GM18508 (cell line): Measurements from ENCODE around the gene SMARCE1.
"Not testable (repeated sequence)": the region's sequence is repeated elsewhere in the genome, so short reads cannot be mapped to it uniquely, and the experiment has no call there.

ENCODE experiments used
- ATAC-seq: cut with Tn5 transposase; IDR thresholded peaks from one replicate; pipeline ENCODE4 v1.9.1; 2021; ENCODE audit warnings: moderate number of reproducible peaks; ENCODE audit not compliant: insufficient read depth, unreplicated experiment

The SMARCE1 gene

DNA sequence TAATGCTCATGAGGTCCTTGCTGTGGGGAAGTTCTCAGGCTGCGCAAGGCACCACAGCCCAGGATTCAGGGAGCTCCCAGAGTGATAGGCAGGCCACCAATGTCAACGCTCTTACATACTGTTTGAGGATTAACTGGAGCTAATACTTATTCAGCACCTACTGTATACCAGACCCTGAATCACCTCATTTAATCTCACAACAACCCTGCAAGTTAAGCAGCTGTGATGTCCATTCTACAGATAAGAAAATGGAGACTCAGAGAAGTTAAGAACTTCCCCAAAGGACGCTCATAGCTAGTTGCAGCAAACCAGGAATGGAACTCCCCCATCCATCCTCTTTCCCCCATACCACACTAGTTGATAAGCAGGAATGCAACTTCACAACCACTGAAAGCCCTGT lies 56.9 kb downstream of the SMARCE1 start:
- ATAC-seq, result no peak

DNA sequence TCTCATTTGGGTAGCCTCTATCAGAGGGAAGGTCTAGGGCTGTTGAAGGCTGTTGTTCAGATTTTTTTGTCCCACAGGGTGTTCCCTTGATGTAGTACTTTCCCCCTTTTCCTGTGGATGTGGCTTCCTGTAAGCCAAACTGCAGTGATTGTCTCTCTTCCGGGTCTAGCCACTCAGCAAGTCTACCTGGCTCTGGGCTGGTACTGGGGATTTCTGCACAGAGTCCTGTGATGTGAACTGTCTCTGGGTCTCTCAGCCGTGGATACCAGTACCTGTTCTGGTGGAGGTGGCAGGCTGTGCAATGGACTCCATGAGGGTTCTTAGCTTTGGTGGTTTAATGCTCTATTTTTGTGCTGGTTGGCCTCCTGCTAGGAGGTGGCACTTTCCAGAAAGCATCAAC lies 59.1 kb downstream of the SMARCE1 start:
- ATAC-seq, result no peak

DNA sequence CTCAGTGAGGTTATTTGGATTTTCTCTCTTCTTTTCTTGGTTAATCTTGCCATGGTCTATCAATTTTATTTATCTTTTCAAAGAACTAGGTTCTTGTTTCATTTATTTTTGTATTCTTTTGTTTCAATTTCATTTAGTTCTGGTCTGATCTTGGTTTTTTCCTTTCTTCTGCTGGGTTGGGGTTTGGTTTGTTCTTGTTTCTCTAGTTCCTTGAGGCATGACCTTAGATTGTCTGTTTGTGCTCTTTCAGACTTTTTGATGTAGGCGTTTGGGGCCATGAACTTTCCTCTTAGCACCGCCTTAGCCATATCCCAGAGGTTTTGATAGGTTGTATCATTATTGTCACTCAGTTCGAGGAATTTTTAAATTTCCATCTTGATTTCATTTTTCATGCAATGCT lies 61.4 kb downstream of the SMARCE1 start:
- ATAC-seq, result not testable (repeated sequence)

DNA sequence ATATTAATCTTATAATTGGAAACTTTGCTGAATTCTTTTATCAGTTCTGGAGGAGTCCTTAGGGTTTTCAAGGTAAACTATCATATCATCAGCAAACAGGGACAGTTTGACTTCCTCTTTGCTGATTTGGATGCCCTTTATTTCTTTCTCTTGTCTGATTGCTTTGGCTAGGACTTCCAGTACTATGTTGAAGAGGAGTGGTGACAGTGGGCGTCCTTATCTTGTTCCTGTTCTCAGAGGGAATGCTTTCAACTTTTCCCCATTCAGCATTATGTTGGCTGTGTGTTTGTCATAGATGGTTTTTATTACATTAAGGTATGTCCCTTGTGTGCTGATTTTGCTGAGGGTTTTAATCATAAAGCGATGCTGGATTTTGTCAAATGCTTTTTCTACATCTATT lies 62.7 kb downstream of the SMARCE1 start:
- not testable (repeated sequence) for ATAC-seq

DNA sequence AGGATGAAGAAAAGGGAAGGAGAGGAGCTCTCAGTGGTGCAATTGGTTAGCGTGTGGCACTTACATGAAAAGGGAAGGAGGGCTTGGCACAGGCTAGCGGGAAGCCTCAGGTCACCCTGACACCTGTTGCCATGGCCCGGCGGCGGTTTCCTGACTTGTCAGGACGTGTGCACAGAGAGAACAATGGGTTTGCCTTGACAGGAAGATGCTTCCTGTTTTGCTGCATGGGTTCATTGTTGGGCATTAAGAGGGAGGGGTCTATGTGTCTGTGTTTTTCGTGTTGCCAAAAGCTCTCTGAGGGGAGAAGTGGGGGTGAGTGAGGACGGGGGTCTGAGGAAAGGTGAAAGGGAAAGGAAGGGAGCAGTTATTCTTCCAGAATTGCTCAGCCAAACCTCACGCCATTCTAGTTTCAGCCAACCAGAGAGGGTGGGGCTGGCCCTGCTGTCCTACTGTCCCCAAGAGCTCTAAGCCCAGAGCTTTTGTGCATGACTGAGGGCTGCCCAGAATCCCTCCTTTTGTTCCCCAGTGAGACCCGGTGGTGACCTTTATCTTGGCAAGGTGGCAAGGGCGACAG lies 65.2 kb downstream of the SMARCE1 start:
- peak; percentile 69 for ATAC-seq

DNA sequence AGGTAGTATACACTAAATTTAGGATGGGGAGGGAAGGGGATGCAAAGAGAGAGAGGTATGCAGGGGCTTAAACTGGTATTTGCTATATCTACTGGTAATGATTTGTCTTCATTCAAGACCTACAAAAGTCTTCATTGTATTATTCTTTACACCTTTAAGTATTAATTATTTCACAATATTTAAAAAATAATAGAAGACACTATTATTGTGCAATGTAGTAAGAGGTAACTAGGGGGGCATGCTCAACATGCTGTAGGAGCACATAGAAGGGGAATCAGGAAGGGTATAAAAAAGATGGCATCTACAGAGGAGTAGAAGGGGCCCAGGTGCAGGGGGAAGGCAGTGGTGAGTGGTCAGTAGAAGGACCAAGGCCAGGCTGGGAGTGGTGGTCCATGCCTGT lies 67.5 kb downstream of the SMARCE1 start:
- ATAC-seq, result no peak

DNA sequence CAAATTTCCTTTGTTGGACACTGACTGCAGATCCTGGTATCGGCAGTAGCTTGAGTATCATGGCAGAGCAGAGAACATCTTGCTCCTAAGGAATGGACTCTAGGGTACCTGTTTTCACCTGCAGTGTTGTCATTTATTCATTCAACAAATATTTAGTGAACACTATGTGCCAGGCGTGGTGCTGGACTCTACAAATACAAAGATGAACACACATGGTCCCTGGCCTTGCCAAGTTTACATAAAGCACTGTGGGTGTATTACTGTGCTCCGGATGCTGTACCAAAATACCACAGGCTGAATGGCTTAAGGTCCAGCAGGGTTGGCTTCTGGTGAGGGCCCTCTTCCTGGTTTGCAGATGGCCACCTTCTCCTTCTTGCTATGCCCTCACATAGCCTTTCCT lies 68.1 kb downstream of the SMARCE1 start:
- ATAC-seq, result no peak

DNA sequence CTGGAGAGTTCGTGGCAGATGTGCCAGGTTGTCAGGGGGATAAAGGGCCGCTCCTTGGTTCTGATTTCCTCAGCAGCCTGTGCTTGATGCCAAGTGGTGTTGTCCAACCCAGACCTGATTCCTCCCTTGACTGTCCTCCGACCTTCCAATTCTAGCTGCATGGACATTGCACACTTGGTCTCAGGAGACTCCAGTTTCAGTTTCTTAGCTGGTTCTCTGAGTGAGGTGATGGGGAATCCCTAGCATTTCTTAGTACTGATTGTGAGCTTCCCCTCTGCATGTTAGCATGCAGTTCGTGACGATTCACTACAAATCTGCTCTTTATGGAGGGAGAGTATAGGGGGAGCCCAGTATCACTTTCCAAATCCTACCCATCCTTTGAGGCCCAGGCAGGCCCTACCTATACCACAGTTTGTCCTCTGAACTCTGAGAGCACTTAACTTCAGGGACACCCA lies 70.0 kb downstream of the SMARCE1 start:
- no peak for ATAC-seq

DNA sequence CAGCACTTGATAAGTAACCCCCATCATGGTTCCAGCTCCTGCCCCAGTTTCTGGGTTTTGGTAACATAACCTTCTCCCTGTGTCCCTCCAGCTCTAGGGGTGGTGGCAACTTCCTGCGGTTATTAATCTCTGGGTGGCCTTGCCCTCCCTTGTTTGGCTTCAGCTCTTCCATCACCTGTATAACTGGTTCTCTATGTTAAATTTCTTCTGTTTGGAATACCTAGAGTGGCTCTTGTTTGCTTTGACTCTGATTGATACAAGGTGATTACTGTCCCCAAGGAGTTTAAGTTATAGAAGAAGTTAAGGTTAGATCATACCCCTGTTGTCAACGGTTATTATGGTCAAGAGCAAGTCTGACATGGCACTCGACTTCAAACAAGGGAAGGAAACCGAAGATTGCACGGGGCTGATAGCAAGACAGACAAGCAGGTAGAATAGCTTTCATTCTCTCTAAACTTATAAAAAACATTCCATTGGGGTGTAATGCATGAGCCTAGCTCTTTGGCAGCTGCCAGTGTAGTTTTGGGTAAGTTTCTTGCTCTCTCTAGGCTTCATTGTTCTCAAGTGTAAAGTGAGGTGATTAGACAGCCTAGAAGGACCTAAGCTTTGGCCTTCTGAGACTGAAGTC lies 71.4 kb downstream of the SMARCE1 start:
- no peak for ATAC-seq
